ENCODE data around the gene PVALEF.
A peak's percentile ranks its signal among the peaks of the same experiment; 100 is the strongest.

PVALEF gene

GRCh38 chr17:81161972-81162371, 3.3 kb upstream of the PVALEF start:
- Histone ChIP-seq H3K9me3 (no peaks in the 10 kb centered on the region), H3K36me3 (no peaks in the 10 kb centered on the region), H3K4me2 (peak overlapping the region; percentile 89), H3K9ac (no peak overlapping the region), H3K4me1 (peaks cover 68% of the 10 kb centered on the region), H4K20me1 (peaks cover 19% of the 10 kb centered on the region), H3K27me3 (peaks cover 67% of the 10 kb centered on the region), H3K4me3 (no peak overlapping the region), H3K27ac (no peak overlapping the region)
- TF ChIP-seq Cebpa-rat (IDR thresholded peaks at IDR 0.05): no peak

GRCh38 chr17:81162491-81162890, 2.8 kb upstream of the PVALEF start:
- Histone ChIP-seq H4K20me1 (peaks cover 19% of the 10 kb centered on the region), H3K4me3 (no peak overlapping the region), H3K27me3 (peaks cover 72% of the 10 kb centered on the region), H3K36me3 (no peaks in the 10 kb centered on the region), H3K9me3 (no peaks in the 10 kb centered on the region), H3K4me1 (peaks cover 73% of the 10 kb centered on the region), H3K9ac (no peak overlapping the region), H3K4me2 (peak overlapping the region; percentile 89), H3K27ac (no peak overlapping the region)
- no peak for TF ChIP-seq Cebpa-rat (IDR thresholded peaks at IDR 0.05)

- no peak overlapping the region for H3K4me3 ChIP-seq
- no peak for TF ChIP-seq Cebpa-rat (IDR thresholded peaks at IDR 0.05)
- H3K27me3 ChIP-seq: peaks cover 77% of the 10 kb centered on the region
- no peak overlapping the region for H3K9ac ChIP-seq
- H3K27ac ChIP-seq: no peak overlapping the region
- no peaks in the 10 kb centered on the region for H3K9me3 ChIP-seq
- peaks cover 80% of the 10 kb centered on the region for H3K4me1 ChIP-seq
- H3K4me2 ChIP-seq: peak overlapping the region; percentile 90; the same call in 1 of the 2 replicates
- peaks cover 19% of the 10 kb centered on the region for H4K20me1 ChIP-seq
- H3K36me3 ChIP-seq: no peaks in the 10 kb centered on the region
Measured at GRCh38 chr17:81163051-81163695, 2.1 kb upstream of the PVALEF start.

- Histone ChIP-seq H3K9me3 (no peaks in the 10 kb centered on the region), H3K4me1 (peaks cover 87% of the 10 kb centered on the region), H3K27ac (peak overlapping the region; percentile 11; the same call in 1 of the 2 replicates), H3K4me2 (peak overlapping the region; percentile 90), H3K9ac (no peak overlapping the region), H3K36me3 (no peaks in the 10 kb centered on the region), H3K4me3 (no peak overlapping the region), H3K27me3 (peaks cover 77% of the 10 kb centered on the region), H4K20me1 (peaks cover 19% of the 10 kb centered on the region)
- TF ChIP-seq Cebpa-rat (IDR thresholded peaks at IDR 0.05): no peak
Measured at GRCh38 chr17:81163703-81164370, 1.5 kb upstream of the PVALEF start.

- Histone ChIP-seq H3K9ac (0 out of 2 replicates have a peak overlapping the region, but pooled peaks have one; percentile 12), H3K27me3 (peaks cover 74% of the 10 kb centered on the region), H4K20me1 (peaks cover 19% of the 10 kb centered on the region), H3K36me3 (no peaks in the 10 kb centered on the region), H3K4me1 (peaks cover 89% of the 10 kb centered on the region), H3K27ac (peak overlapping the region; percentile 14), H3K9me3 (no peaks in the 10 kb centered on the region), H3K4me2 (peak overlapping the region; percentile 90), H3K4me3 (peak overlapping the region; percentile 64)
- TF ChIP-seq Cebpa-rat (IDR thresholded peaks at IDR 0.05): no peak
Measured at GRCh38 chr17:81164371-81165245, 699 bp upstream of the PVALEF start.

GRCh38 chr17:81166033-81166492, 756 bp downstream of the PVALEF start, which contains the start of gene AATK:
TSS of gene AATK (minus strand) at chr17:81166221. CDS start at chr17:81165992, 229 bp downstream.
- peaks cover 60% of the 10 kb centered on the region for H3K27me3 ChIP-seq
- H3K36me3 ChIP-seq: no peaks in the 10 kb centered on the region
- H3K9me3 ChIP-seq: no peaks in the 10 kb centered on the region
- peak within 1 kb of the TSS; percentile 14 for H3K27ac ChIP-seq
- peaks cover 19% of the 10 kb centered on the region for H4K20me1 ChIP-seq
- no peak for TF ChIP-seq Cebpa-rat (IDR thresholded peaks at IDR 0.05)
- H3K4me3 ChIP-seq: peak within 1 kb of the TSS; percentile 64
- peak within 1 kb of the TSS; percentile 90 for H3K4me2 ChIP-seq
- H3K9ac ChIP-seq: 0 out of 2 replicates have a peak within 1 kb of the TSS, but pooled peaks have one; percentile 12
- peaks cover 74% of the 10 kb centered on the region for H3K4me1 ChIP-seq

- Histone ChIP-seq H3K9ac (no peak overlapping the region), H3K4me1 (peaks cover 66% of the 10 kb centered on the region), H3K4me3 (no peak overlapping the region), H3K9me3 (no peaks in the 10 kb centered on the region), H3K27ac (no peak overlapping the region), H3K4me2 (peak overlapping the region; percentile 78), H4K20me1 (peaks cover 19% of the 10 kb centered on the region), H3K27me3 (peaks cover 52% of the 10 kb centered on the region), H3K36me3 (no peaks in the 10 kb centered on the region)
- no peak for TF ChIP-seq Cebpa-rat (IDR thresholded peaks at IDR 0.05)
Measured at GRCh38 chr17:81167194-81167524, 1.9 kb downstream of the PVALEF start.

- Histone ChIP-seq H3K4me2 (peak overlapping the region; percentile 78), H3K27me3 (peaks cover 49% of the 10 kb centered on the region), H4K20me1 (peaks cover 19% of the 10 kb centered on the region), H3K27ac (no peak overlapping the region), H3K4me1 (peaks cover 66% of the 10 kb centered on the region), H3K36me3 (no peaks in the 10 kb centered on the region), H3K9me3 (no peaks in the 10 kb centered on the region), H3K4me3 (no peak overlapping the region), H3K9ac (no peak overlapping the region)
- no peak for TF ChIP-seq Cebpa-rat (IDR thresholded peaks at IDR 0.05)
Measured at GRCh38 chr17:81167638-81168037, 2.3 kb downstream of the PVALEF start.

- no peaks in the 10 kb centered on the region for H3K36me3 ChIP-seq
- no peak for TF ChIP-seq Cebpa-rat (IDR thresholded peaks at IDR 0.05)
- H3K9me3 ChIP-seq: no peaks in the 10 kb centered on the region
- peaks cover 9% of the 10 kb centered on the region; the same call in 1 of the 2 replicates for H4K20me1 ChIP-seq
- no peak overlapping the region for H3K9ac ChIP-seq
- no peak overlapping the region for H3K4me3 ChIP-seq
- H3K27ac ChIP-seq: no peak overlapping the region
- peaks cover 49% of the 10 kb centered on the region for H3K4me1 ChIP-seq
- no peak overlapping the region for H3K4me2 ChIP-seq
- peaks cover 28% of the 10 kb centered on the region for H3K27me3 ChIP-seq
Measured at GRCh38 chr17:81169870-81170309, 4.6 kb downstream of the PVALEF start.

All from BLaER1 (cell line).